Osteoblast (primary cell): Measurements from ENCODE around the gene SRC. TPM values are rescaled to one million over a fixed set of nuclear protein-coding genes. Genes with fewer than 3 reads are reported as not detected.

Source experiments
- DNase-seq: peaks from one replicate; pipeline ENCODE4 v3.0.0; 2011; ENCODE audit warnings: low spot score, mixed read lengths; ENCODE audit not compliant: insufficient read length; ENCODE audit errors: missing footprints
- H2AFZ ChIP-seq: 2 replicates; pipeline ENCODE4 v1.6.0; 2011; ENCODE audit warnings: mild to moderate bottlenecking, low read length
- H3K27ac ChIP-seq: 2 replicates; pipeline ENCODE4 v1.5.1; 2011; ENCODE audit warnings: mild to moderate bottlenecking, low read depth, low read length, moderate library complexity
- H3K27me3 ChIP-seq: 2 replicates; pipeline ENCODE4 v1.6.0; 2012; ENCODE audit warnings: mild to moderate bottlenecking, control low read depth, inconsistent platforms, low read length, moderate library complexity; ENCODE audit not compliant: insufficient read depth
- H3K36me3 ChIP-seq: 2 replicates; pipeline ENCODE4 v1.5.1; 2011; ENCODE audit warnings: mild to moderate bottlenecking, low read length, control low read depth, moderate library complexity; ENCODE audit not compliant: insufficient read depth
- H3K4me1 ChIP-seq: 2 replicates; pipeline ENCODE4 v1.5.1; 2011; ENCODE audit warnings: mild to moderate bottlenecking, low read length, control low read depth, moderate library complexity; ENCODE audit not compliant: insufficient read depth
- H3K4me2 ChIP-seq: 2 replicates; pipeline ENCODE4 v1.6.0; 2011; ENCODE audit warnings: mild to moderate bottlenecking, low read length; ENCODE audit not compliant: insufficient read depth
- H3K4me3 ChIP-seq: fragments of 200-600 bp; sonication (generic); 3 replicates; pipeline ENCODE4 v1.5.1; 2012; ENCODE audit warnings: mild to moderate bottlenecking, low read length, inconsistent platforms; ENCODE audit not compliant: insufficient read depth
- H3K79me2 ChIP-seq: 2 replicates; pipeline ENCODE4 v1.6.0; 2012; ENCODE audit warnings: mild to moderate bottlenecking, low read length, control low read depth, inconsistent platforms; ENCODE audit not compliant: insufficient read depth
- H3K9me3 ChIP-seq: 2 replicates; pipeline ENCODE4 v1.5.1; 2011; ENCODE audit warnings: low read depth, low read length, control low read depth
- H4K20me1 ChIP-seq: 2 replicates; pipeline ENCODE4 v1.6.0; 2012; ENCODE audit warnings: mild to moderate bottlenecking, low read length, control low read depth; ENCODE audit not compliant: insufficient read depth
- CTCF ChIP-seq: IDR thresholded peaks from 2 replicates; pipeline ENCODE4 v1.5.1; 2011; ENCODE audit warnings: mild to moderate bottlenecking, low read depth, low read length, moderate library complexity; ENCODE audit errors: extremely low read depth
- total RNA-seq: library from RNA; depleted of rRNA; stranded (reverse); fragments of >200 nt; gene quantifications from 2 replicates; pipeline ENCODE4 v1.2.3, GENCODE V29; 2012

The SRC gene
- total RNA-seq, 1 donor, result 22.4 TPM

DNA sequence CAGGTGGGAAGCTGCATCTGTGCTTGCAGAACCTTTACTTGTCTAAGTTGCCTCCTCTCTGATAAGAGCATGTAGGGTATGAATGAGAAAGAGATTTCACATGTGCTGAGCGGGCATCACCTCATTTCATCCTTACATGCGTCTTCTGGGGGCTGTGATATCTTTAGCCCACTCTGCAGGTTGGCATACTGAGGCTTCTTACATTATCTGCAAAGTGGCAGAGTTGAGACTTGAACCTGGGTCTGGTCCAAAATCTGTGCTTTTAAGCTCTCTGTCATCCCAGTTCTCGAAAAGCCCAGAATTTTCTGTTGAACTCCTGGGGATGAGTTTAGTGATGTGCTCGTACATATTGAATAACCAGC, 2.0 kb upstream of the SRC start:
- Histone ChIP-seq H4K20me1 (peaks cover 18% of the 10 kb centered on the region), H3K4me1 (peaks cover 8% of the 10 kb centered on the region), H3K9me3 (no peaks in the 10 kb centered on the region), H3K27me3 (no peaks in the 10 kb centered on the region), H3K79me2 (peaks cover 24% of the 10 kb centered on the region), H3K36me3 (no peaks in the 10 kb centered on the region), H3K27ac (no peak overlapping the region), H3K4me3 (no peak overlapping the region), H3K4me2 (no peak overlapping the region), H2AFZ (no peak overlapping the region)
- DNase-seq, result peak; percentile 83
- no peak for TF ChIP-seq CTCF

DNA sequence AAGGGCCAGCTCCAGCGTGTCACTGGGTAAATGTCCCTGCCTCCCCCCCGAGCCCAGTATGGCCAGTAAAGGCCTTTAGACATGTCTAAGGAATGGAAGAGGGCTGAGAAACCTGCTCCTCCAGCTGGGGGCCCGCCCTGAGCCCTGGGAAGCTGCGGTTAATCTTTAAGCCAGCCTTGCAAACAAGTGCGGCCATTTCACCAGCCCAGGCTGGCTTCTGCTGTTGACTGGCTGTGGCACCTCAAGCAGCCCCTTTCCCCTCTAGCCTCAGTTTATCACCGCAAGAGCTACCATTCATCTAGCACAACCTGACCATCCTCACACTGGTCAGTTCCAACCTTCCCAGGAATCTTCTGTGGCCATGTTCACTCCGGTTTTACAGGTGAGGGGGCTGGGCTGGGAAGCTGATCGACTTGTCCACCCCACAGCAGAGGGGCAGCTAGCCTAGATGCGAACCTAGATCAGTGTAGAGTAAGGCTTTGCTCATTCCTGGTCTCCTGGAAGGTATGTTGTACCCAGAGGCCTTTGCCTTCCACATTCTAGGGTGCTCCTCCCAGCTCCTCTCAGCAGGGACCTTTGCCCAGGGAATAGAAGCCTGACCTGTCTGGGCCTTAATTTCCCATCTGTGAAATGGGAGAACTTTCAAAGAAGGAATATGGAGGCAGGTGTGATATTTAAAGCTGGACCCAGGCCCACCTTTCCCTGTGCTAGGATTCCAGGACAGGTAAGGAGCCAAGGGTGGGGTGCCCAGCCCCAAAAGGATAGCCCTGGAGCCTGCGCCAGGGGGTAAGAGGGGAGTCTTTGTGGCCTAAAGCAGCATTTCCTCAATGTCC, 1.2 kb upstream of the SRC start:
- DNase-seq, result peak; percentile 83
- H3K27ac ChIP-seq, result peak overlapping the region; percentile 17
- no peaks in the 10 kb centered on the region for H3K9me3 ChIP-seq
- peaks cover 32% of the 10 kb centered on the region for H3K79me2 ChIP-seq
- peak overlapping the region; percentile 80 for H3K4me2 ChIP-seq
- peaks cover 11% of the 10 kb centered on the region for H3K4me1 ChIP-seq
- H3K27me3 ChIP-seq, result no peaks in the 10 kb centered on the region
- H3K36me3 ChIP-seq, result no peaks in the 10 kb centered on the region
- peaks cover 26% of the 10 kb centered on the region for H4K20me1 ChIP-seq
- H2AFZ ChIP-seq, result no peak overlapping the region
- no peak for TF ChIP-seq CTCF
- H3K4me3 ChIP-seq, result no peak overlapping the region

DNA sequence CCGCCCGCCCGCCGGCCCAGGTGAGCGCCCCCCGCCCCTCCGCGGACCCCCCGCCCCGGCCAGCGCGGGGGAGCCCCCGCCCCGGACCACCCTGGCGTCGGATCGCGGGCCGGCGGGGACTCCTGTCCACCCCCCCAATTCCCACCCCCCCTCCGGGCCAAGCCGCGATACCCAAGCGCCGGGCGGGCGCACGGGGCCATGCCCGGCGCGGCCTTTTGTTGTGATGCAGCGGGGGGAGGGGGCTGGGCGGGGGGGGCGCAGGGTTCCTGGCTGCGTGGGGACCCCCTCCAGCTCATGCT, 245 bp downstream of the SRC start:
- Histone ChIP-seq H3K79me2 (peaks cover 47% of the 10 kb centered on the region), H3K4me1 (peaks cover 17% of the 10 kb centered on the region)

More for the DNA sequence above, 245 bp downstream of the SRC start:
- H2AFZ ChIP-seq, result no peak overlapping the region
- peak overlapping the region; percentile 76 for H3K4me3 ChIP-seq
- H4K20me1 ChIP-seq, result peaks cover 40% of the 10 kb centered on the region
- no peaks in the 10 kb centered on the region for H3K9me3 ChIP-seq
- DNase-seq, result peak; percentile 96
- no peak overlapping the region for H3K27ac ChIP-seq
- H3K4me2 ChIP-seq, result peak overlapping the region; percentile 85
- no peak for TF ChIP-seq CTCF
- H3K36me3 ChIP-seq, result peaks cover 2% of the 10 kb centered on the region
- H3K27me3 ChIP-seq, result no peaks in the 10 kb centered on the region
